Coronary artery (tissue), 2 donors: ENCODE results near the gene RANBP10.
"Not testable (repeated sequence)": the region's sequence is repeated elsewhere in the genome, so short reads cannot be mapped to it uniquely, and the experiment has no call there.

Source experiments
- DNase-seq: peaks from one replicate; pipeline ENCODE4 v3.0.0-alpha.2; 2017; ENCODE audit warnings: low spot score
- H3K27ac ChIP-seq, 2 donors: fragments of 200-600 bp; sonication (generic); one replicate each; pipeline ENCODE4 v1.5.1; 2016 to 2019
- H3K4me3 ChIP-seq: fragments of 200-600 bp; sonication (generic); 2 replicates; pipeline ENCODE4 v1.5.1; 2016; ENCODE audit warnings: mild to moderate bottlenecking, moderate library complexity
- CTCF ChIP-seq: fragments of 200-600 bp; sonication (generic); IDR thresholded peaks from one replicate; pipeline ENCODE4 v1.5.1; 2019; ENCODE audit warnings: antibody characterized with exemption

The RANBP10 gene

GRCh38 chr16:67760206-67760955, 46.0 kb downstream of the RANBP10 start:
- H3K4me3 ChIP-seq = no peak overlapping the region
- no peak for DNase-seq
- TF ChIP-seq CTCF = no peak
- H3K27ac ChIP-seq = no peak overlapping the region

- no peak for DNase-seq
- H3K4me3 ChIP-seq = no peak overlapping the region
- no peak overlapping the region for H3K27ac ChIP-seq
- TF ChIP-seq CTCF = no peak
Observed at GRCh38 chr16:67758966-67759365, 47.4 kb downstream of the RANBP10 start.

GRCh38 chr16:67758006-67758405, 48.4 kb downstream of the RANBP10 start:
- Histone ChIP-seq H3K27ac (no peak overlapping the region), H3K4me3 (no peak overlapping the region)
- DNase-seq = no peak
- no peak for TF ChIP-seq CTCF

GRCh38 chr16:67752641-67753040, 53.7 kb downstream of the RANBP10 start:
- no peak overlapping the region for H3K27ac ChIP-seq

GRCh38 chr16:67751331-67751730, 55.0 kb downstream of the RANBP10 start:
- H3K27ac ChIP-seq, H3K4me3 ChIP-seq, DNase-seq: not testable (repeated sequence)

More at GRCh38 chr16:67752641-67753040, 53.7 kb downstream of the RANBP10 start:
- no peak overlapping the region for H3K4me3 ChIP-seq
- no peak for DNase-seq
- TF ChIP-seq CTCF = no peak

- H3K4me3 ChIP-seq = no peak overlapping the region
- no peak for DNase-seq
- TF ChIP-seq CTCF = no peak
- H3K27ac ChIP-seq = no peak overlapping the region
Observed at GRCh38 chr16:67750466-67750865, 55.9 kb downstream of the RANBP10 start.

GRCh38 chr16:67749436-67750078, 56.8 kb downstream of the RANBP10 start:
- DNase-seq = no peak
- H3K27ac ChIP-seq = no peak overlapping the region
- no peak for TF ChIP-seq CTCF
- no peak overlapping the region for H3K4me3 ChIP-seq
